GM12801 (cell line): ENCODE measurements around the gene BCAP29.

ENCODE experiments used
- TF ChIP-seq, protein P1 (sequence below): IDR thresholded peaks from one replicate; pipeline ENCODE4 v1.5.1; 2011; ENCODE audit warnings: control low read depth; ENCODE audit not compliant: insufficient read length; ENCODE audit errors: extremely low read depth

The BCAP29 gene

DNA sequence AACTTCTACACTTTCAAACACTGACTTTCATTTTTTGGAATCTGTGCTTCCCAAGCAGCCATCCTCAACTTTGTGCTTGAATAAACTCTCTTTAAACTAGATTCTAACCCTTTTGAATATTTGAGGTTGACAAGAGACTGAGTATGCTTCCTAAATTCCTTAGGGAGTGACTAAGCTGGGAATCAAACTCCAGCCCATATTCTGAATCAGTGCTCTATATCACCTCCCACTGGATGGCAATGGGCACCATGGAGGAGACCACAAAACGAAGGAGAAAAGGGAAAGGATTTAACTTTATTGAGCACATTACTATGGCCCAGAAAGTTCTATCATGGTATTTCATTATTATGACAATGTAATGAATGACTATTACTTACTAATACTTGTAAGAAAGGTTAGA lies 63.4 kb downstream of the BCAP29 start:
- TF ChIP-seq, protein P1, sequence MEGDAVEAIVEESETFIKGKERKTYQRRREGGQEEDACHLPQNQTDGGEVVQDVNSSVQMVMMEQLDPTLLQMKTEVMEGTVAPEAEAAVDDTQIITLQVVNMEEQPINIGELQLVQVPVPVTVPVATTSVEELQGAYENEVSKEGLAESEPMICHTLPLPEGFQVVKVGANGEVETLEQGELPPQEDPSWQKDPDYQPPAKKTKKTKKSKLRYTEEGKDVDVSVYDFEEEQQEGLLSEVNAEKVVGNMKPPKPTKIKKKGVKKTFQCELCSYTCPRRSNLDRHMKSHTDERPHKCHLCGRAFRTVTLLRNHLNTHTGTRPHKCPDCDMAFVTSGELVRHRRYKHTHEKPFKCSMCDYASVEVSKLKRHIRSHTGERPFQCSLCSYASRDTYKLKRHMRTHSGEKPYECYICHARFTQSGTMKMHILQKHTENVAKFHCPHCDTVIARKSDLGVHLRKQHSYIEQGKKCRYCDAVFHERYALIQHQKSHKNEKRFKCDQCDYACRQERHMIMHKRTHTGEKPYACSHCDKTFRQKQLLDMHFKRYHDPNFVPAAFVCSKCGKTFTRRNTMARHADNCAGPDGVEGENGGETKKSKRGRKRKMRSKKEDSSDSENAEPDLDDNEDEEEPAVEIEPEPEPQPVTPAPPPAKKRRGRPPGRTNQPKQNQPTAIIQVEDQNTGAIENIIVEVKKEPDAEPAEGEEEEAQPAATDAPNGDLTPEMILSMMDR: no peak

DNA sequence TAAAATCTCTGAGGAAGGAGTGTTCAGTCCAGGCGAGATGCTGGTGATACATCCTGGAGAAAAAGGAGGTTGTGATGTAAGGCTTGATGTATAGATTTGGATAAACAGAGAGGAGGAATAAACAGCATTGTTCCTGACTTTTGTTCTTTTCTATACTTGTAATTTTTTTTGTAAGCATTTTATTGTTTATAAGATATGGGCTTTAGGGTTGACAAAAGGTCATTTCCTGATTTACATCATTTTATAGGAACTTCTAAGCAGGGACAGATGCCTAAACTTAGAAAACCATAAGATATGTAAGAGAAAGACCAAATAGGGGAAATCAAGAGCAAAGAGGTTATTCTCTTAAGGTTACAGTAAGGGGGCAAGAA lies 63.9 kb downstream of the BCAP29 start:
- TF ChIP-seq, protein P1: no peak

DNA sequence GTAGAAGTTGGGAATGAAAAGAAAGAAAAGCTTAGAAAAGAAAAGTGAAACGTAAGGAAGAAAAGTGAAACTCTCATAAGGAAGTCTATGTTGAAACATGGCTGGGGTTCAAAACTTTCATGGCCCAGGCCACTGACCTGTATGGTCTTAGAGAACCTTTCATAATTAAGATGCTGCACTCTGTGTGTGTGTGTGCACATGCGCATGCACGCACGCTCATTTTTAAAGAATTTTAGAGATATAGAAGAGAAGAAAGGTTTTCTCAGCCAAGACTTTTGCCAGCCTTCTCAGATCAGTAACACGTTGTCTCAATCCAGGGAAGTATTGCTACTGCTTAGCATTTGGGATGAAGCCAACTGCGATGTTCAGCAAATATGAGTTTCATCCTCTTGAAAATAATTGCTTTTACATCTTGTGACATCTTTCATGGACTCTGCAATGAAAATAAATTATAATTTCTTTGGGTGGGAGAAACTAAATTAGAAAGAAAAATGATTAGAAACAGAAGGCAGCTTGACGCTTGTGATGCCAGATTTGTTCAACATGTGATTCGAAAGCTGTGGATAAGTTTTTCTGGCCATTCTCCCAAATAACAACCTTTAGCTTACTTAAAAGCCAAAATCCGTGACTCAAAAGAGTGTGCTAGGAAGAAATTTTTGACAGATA lies 64.4 kb downstream of the BCAP29 start:
- TF ChIP-seq, protein P1: no peak

DNA sequence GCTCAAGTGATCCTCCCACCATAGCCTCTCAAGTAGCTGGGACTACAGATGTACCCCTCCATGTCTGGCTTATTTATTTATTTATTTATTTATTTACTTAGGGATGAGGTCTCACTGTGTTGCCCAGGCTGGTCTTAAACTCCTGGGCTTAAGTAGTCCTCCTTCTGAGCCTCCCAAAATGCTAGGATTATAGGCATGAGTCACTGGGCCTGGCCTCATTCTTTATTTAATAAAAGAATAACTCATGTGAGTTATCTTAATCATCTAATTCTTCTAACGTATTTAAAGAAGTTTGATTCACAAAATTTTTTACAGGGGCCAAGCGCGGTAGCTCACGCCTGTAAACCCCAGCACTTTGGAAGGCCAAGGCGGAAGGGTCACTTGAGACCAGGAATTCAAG lies 72.6 kb downstream of the BCAP29 start:
- TF ChIP-seq, protein P1: no peak

DNA sequence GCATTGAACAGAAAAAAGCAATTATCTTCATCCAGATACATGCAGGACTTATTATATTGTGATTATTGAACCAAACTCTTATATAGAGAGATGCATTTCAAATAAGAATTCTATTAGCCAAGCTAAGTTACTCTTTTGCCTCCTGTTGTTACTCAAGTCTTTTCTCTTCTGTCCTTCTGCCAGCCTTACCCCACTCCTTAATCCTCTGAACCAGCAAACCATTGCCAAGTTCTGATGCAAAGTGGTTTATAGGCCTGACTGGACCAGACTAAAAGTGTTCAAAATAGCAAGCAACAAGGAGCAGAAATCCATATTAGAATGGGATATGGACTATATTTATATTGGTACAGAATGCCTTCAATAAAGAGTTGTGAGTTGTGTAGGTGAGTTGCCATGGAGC lies 78.4 kb downstream of the BCAP29 start:
- TF ChIP-seq, protein P1: no peak

DNA sequence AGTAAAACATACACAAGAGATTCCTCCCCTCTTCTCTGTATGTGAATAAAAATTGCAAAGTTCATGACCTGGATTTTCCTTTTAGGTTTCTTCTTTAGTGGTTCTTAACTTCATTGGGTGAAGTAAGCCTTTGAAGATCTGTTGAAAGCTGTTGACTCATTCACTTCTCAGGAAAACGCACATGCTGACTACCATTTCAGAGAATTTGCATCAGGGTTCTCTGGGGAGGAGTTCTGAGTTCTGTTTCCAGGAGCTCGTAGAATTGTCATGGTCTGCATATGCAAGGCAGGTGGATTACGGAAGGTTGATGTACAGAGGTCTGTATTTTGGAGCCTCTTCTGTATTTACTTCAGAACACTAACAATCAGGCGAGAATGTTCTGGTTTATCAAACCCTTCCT lies 79.6 kb downstream of the BCAP29 start:
- TF ChIP-seq, protein P1: no peak

DNA sequence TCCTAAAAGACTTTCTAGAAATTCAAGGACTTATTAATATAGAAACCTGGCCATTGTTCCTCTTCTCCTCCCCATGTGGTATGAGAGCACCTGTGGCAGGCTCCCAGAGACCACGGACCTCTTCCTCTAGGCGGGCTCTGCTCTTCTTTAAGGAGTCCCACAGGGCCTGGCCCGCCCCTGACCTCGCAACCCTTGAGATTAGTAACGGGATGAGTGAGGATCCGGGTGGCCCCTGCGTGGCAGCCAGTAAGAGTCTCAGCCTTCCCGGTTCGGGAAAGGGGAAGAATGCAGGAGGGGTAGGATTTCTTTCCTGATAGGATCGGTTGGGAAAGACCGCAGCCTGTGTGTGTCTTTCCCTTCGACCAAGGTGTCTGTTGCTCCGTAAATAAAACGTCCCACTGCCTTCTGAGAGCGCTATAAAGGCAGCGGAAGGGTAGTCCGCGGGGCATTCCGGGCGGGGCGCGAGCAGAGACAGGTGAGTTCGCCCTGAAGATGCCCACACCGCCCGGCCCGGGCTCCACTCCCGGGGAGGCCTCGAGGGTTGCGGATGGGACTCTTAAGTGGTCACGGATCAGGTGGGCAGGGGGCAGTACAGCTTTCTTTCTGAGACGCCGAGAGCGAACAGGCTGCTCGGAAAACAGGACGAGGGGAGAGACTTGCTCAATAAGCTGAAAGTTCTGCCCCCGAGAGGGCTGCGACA lies 80.5 kb downstream of the BCAP29 start, which contains the start of gene SLC26A4:
Gene SLC26A4, plus strand, starts transcription at position 448 of the 700 bp plus-strand sequence. CDS start 814 bp downstream, outside the sequence.
- TF ChIP-seq, protein P1: no peak
